GM12891 (cell line): ENCODE results near the gene TMEM61.

ENCODE experiments used
- DNase-seq: peaks from one replicate; pipeline ENCODE4 v3.0.0; 2011; ENCODE audit warnings: low spot score; ENCODE audit not compliant: insufficient read length
- FAIRE-seq: peaks from 2 replicates; lab custom pipeline; 2011; peaks lifted over from hg19 to GRCh38; lab: Jason Lieb, UNC
- PAX5 ChIP-seq: IDR thresholded peaks from 2 replicates; pipeline ENCODE4 v1.6.1; 2011; ENCODE audit warnings: low read length, moderate library complexity, mild to moderate bottlenecking; ENCODE audit not compliant: insufficient read depth, severe bottlenecking
- POLR2A ChIP-seq: IDR thresholded peaks from 2 replicates; pipeline ENCODE4 v1.6.1; 2011; ENCODE audit warnings: low read depth, low read length, control low read depth
- POLR2AphosphoS5 ChIP-seq: IDR thresholded peaks from 2 replicates; pipeline ENCODE4 v1.6.1; 2011; ENCODE audit warnings: low read depth, low read length, control low read depth
- POU2F2 ChIP-seq: IDR thresholded peaks from 2 replicates; pipeline ENCODE4 v1.6.1; 2011; ENCODE audit warnings: low read depth, mild to moderate bottlenecking, control low read depth, low read length, moderate library complexity
- SPI1 ChIP-seq: IDR thresholded peaks from 2 replicates; pipeline ENCODE4 v1.6.1; 2011; ENCODE audit warnings: low read depth, low read length, control low read depth
- TAF1 ChIP-seq: IDR thresholded peaks from 2 replicates; pipeline ENCODE4 v1.6.1; 2011; ENCODE audit warnings: low read depth, low read length, control low read depth

The TMEM61 gene

GRCh38 chr1:55041613-55042012 lies 61.2 kb downstream of the TMEM61 start:
- FAIRE-seq (no peak), DNase-seq (no peak)
- TF ChIP-seq POLR2A (no peak), PAX5 (no peak), SPI1 (no peak), POLR2AphosphoS5 (no peak), TAF1 (no peak), POU2F2 (no peak)
